Endothelial cell of umbilical vein (primary cell): ENCODE data around the gene UNC5C. TPM values are rescaled to one million over a fixed set of nuclear protein-coding genes. Genes with fewer than 3 reads are reported as not detected.

Experiments used
- BruUV-seq: library from RNA; stranded (reverse); fragments of 400-500 nt; replicated peaks from 2 replicates; lab custom pipeline; 2021; lab: Mats Ljungman, UMichigan
- CTCF ChIA-PET: fragments of 300-600, 350-600 bp; sonication (Branson Sonifier 250); formaldehyde crosslinking; loops from one replicate; lab custom pipeline; 2021; ENCODE audit warnings: antibody characterized with exemption, inconsistent platforms; lab: Charles Lee
- POLR2A ChIA-PET: fragments of 300-600, 350-600 bp; sonication (Branson Sonifier 250); formaldehyde crosslinking; loops from one replicate; lab custom pipeline; 2021; ENCODE audit warnings: antibody characterized with exemption, inconsistent platforms; lab: Charles Lee
- DNase-seq: peaks from one replicate; pipeline ENCODE4 v3.0.0-alpha.2; 2011; ENCODE audit warnings: low read depth, low spot score
- FAIRE-seq: peaks from 2 replicates; lab custom pipeline; 2011; peaks lifted over from hg19 to GRCh38; lab: Jason Lieb, UNC
- H2AFZ ChIP-seq: 2 replicates; pipeline ENCODE4 v1.6.0; 2012; ENCODE audit warnings: low read depth, low read length, control low read depth, inconsistent platforms
- H3K27ac ChIP-seq: 2 replicates; pipeline ENCODE4 v1.5.1; 2011; ENCODE audit warnings: low read depth, mild to moderate bottlenecking, control low read depth, low read length, moderate library complexity; ENCODE audit not compliant: insufficient read depth
- H3K27me3 ChIP-seq, 2 experiments: 2 replicates each; pipeline versions ENCODE4 v1.6.0 to v1.6.1; 2011; ENCODE audit warnings: low read length in 2 of 2, mixed read lengths in 1 of 2; ENCODE audit not compliant: control insufficient read depth in 2 of 2, insufficient read depth in 2 of 2
- H3K36me3 ChIP-seq, 2 experiments: 2 replicates in 1 of 2; 3 replicates in 1 of 2; pipeline ENCODE4 v1.5.1; 2011; ENCODE audit warnings: low read length in 2 of 2, mild to moderate bottlenecking in 1 of 2, moderate library complexity in 1 of 2; ENCODE audit not compliant: control insufficient read depth in 2 of 2, insufficient read depth in 2 of 2; ENCODE audit errors: extremely low read depth in 1 of 2
- H3K4me1 ChIP-seq: 3 replicates; pipeline ENCODE4 v1.5.1; 2011; ENCODE audit warnings: mild to moderate bottlenecking, low read length; ENCODE audit not compliant: control insufficient read depth, insufficient read depth; ENCODE audit errors: extremely low read depth
- H3K4me2 ChIP-seq: 2 replicates; pipeline ENCODE4 v1.6.1; 2011; ENCODE audit warnings: low read length, control low read depth, mixed read lengths; ENCODE audit not compliant: insufficient read depth
- H3K4me3 ChIP-seq, 3 experiments: fragments of 200-600 bp in 1 of 3; sonication (generic), shearing (Covaris generic) in 1 of 3; replicated peaks in 1 of 3; 2 replicates each; pipeline ENCODE4 v1.5.1; 2011 to 2016; ENCODE audit warnings: control low read depth in 3 of 3, low read length in 3 of 3, mild to moderate bottlenecking in 2 of 3, inconsistent platforms in 1 of 3, low read depth in 1 of 3, moderate library complexity in 1 of 3; ENCODE audit not compliant: insufficient read depth in 1 of 3
- H3K79me2 ChIP-seq: 2 replicates; pipeline ENCODE4 v1.6.0; 2012; ENCODE audit warnings: low read length, inconsistent platforms; ENCODE audit not compliant: control insufficient read depth, insufficient read depth
- H3K9ac ChIP-seq: replicated peaks from 2 replicates; pipeline ENCODE3; 2011; ENCODE audit warnings: low read length, control low read depth; ENCODE audit not compliant: insufficient read depth; ENCODE audit errors: extremely low read depth
- H3K9me1 ChIP-seq: replicated peaks from 3 replicates; pipeline ENCODE4 v1.6.0; 2011; ENCODE audit warnings: mild to moderate bottlenecking, low read length; ENCODE audit not compliant: control insufficient read depth, insufficient read depth; ENCODE audit errors: extremely low read depth
- H3K9me3 ChIP-seq: replicated peaks from 2 replicates; pipeline ENCODE4 v1.5.1; 2012; ENCODE audit warnings: low read length, inconsistent platforms; ENCODE audit not compliant: control insufficient read depth, insufficient read depth
- H4K20me1 ChIP-seq: replicated peaks from 2 replicates; pipeline ENCODE3; 2011; ENCODE audit warnings: mild to moderate bottlenecking, low read length; ENCODE audit not compliant: control insufficient read depth, insufficient read depth; ENCODE audit errors: extremely low read depth
- FOS ChIP-seq: IDR thresholded peaks from 2 replicates; pipeline ENCODE4 v1.6.1; 2011; ENCODE audit warnings: mild to moderate bottlenecking, low read length, moderate library complexity, borderline replicate concordance; ENCODE audit not compliant: insufficient read depth
- GATA2 ChIP-seq: IDR thresholded peaks from 2 replicates; pipeline ENCODE4 v1.7.0; 2011; ENCODE audit warnings: low read depth, mild to moderate bottlenecking, moderate library complexity, mixed read lengths, low read length; ENCODE audit not compliant: insufficient read length, insufficient read depth
- JUN ChIP-seq: IDR thresholded peaks from 2 replicates; pipeline ENCODE4 v1.6.1; 2011; ENCODE audit warnings: borderline replicate concordance, low read depth; ENCODE audit not compliant: insufficient read length, insufficient read depth
- MYC ChIP-seq: IDR thresholded peaks from one replicate; pipeline ENCODE4 v1.6.1; 2011; ENCODE audit warnings: mild to moderate bottlenecking, low read depth, low read length
- POLR2A ChIP-seq: IDR thresholded peaks from 2 replicates; pipeline ENCODE4 v1.6.1; 2012; ENCODE audit warnings: low read depth, mild to moderate bottlenecking, control low read depth, low read length
- POLR2AphosphoS5 ChIP-seq: IDR thresholded peaks from 2 replicates; pipeline ENCODE4 v1.6.1; 2012; ENCODE audit warnings: low read depth, mild to moderate bottlenecking, control low read depth, low read length, moderate library complexity; ENCODE audit not compliant: insufficient read depth
- dilution Hi-C: fragments of 300-500 bp; cut with MboI; formaldehyde crosslinking; loops from one replicate; pipeline ENCODE4 v1.15.0; 2019; ENCODE audit warnings: low sequenced_read_pairs; ENCODE audit not compliant: extremely low pct_ligation_motif_present
- intact Hi-C: fragments of 100-400 bp; cut with micrococcal nuclease; formaldehyde crosslinking; loops from one replicate; pipeline ENCODE4 v1.10.0; 2022
- polyA plus RNA-seq, 4 experiments: library from polyadenylated mRNA; depleted of rRNA in 3 of 4; stranded (reverse) in 3 of 4; unstranded in 1 of 4; fragments of >200 nt; gene quantifications; 2 replicates each; pipeline versions ENCODE4 v1.2.1 to v1.2.3, GENCODE V29; 2011 to 2012; ENCODE audit warnings: missing spikeins in 1 of 4
- total RNA-seq: library from RNA; stranded (reverse); gene quantifications from 2 replicates; pipeline ENCODE4 v1.2.3, GENCODE V29; 2021
- TF ChIP-seq, protein P1 (sequence below), 2 donors: IDR thresholded peaks; 1 replicate in 1 of 2; 2 replicates in 1 of 2; pipeline ENCODE4 v1.5.1; 2011; ENCODE audit warnings: low read length in 2 of 2, mild to moderate bottlenecking in 2 of 2, moderate library complexity in 2 of 2, control low read depth in 1 of 2, inconsistent platforms in 1 of 2, low read depth in 1 of 2; ENCODE audit not compliant: insufficient read depth in 1 of 2; ENCODE audit errors: extremely low read depth in 1 of 2
- TF ChIP-seq, protein P2 (sequence below): IDR thresholded peaks from 2 replicates; pipeline ENCODE4 v1.6.1; 2011; ENCODE audit not compliant: insufficient read depth, insufficient read length

Gene UNC5C
- total and polyA plus RNA-seq, 2 donors (not counting 3 experiments of a cell fraction or from before 2014, with no cell fraction given) = 0.44 to 0.53 TPM

DNA sequence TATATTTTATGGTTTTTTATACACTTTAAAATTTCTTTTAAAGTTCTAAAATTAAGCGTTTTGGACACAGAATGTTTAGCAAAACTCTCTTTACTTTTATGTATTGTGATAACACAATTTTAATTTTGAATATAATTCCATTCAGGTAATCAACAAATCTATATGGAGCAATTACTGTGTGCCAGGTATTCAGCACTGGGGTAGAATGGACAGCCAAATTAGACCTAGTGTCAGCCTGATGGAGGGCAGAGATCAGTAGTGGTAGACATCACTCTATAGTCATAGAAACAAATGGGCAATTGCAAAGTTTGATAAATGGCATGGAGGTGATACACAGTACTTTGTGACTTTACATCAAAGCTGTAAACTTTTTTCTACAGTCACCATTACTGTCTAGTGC lies 41.8 kb upstream of the UNC5C start:
- POLR2A ChIA-PET = no interaction called here
- H3K9ac ChIP-seq = no peak overlapping the region
- no peak overlapping the region for H3K27ac ChIP-seq
- intact Hi-C loops = no loop called here
- no peaks in the 10 kb centered on the region for H4K20me1 ChIP-seq
- no peak overlapping the region for H3K4me2 ChIP-seq
- dilution Hi-C loops = no loop called here
- TF ChIP-seq GATA2 = no peak
- TF ChIP-seq, protein P1, sequence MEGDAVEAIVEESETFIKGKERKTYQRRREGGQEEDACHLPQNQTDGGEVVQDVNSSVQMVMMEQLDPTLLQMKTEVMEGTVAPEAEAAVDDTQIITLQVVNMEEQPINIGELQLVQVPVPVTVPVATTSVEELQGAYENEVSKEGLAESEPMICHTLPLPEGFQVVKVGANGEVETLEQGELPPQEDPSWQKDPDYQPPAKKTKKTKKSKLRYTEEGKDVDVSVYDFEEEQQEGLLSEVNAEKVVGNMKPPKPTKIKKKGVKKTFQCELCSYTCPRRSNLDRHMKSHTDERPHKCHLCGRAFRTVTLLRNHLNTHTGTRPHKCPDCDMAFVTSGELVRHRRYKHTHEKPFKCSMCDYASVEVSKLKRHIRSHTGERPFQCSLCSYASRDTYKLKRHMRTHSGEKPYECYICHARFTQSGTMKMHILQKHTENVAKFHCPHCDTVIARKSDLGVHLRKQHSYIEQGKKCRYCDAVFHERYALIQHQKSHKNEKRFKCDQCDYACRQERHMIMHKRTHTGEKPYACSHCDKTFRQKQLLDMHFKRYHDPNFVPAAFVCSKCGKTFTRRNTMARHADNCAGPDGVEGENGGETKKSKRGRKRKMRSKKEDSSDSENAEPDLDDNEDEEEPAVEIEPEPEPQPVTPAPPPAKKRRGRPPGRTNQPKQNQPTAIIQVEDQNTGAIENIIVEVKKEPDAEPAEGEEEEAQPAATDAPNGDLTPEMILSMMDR (IDR thresholded peaks at IDR 0.05; ENCODE audit: extremely low read depth in 1 of 2, insufficient read depth in 1 of 2, low read depth in 1 of 2, low read length in 2 of 2) = no peak
- TF ChIP-seq FOS = no peak
- no peak for TF ChIP-seq POLR2AphosphoS5
- no peak for TF ChIP-seq JUN
- TF ChIP-seq, protein P2, sequence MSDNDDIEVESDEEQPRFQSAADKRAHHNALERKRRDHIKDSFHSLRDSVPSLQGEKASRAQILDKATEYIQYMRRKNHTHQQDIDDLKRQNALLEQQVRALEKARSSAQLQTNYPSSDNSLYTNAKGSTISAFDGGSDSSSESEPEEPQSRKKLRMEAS = no peak
- TF ChIP-seq POLR2A = no peak
- no peak for TF ChIP-seq MYC
- no peaks in the 10 kb centered on the region for H3K9me1 ChIP-seq
- H3K4me1 ChIP-seq = no peaks in the 10 kb centered on the region
- CTCF ChIA-PET = interaction anchor here (1.2 kb wide), 1 partner anchor 11 kb away, joined by 4 read pairs; no protein-coding TSS in a partner anchor
- DNase-seq (no peak), FAIRE-seq (no peak)
- no peak overlapping the region for H3K4me3 ChIP-seq
- H3K9me3 ChIP-seq = no peaks in the 10 kb centered on the region
- no peak overlapping the region for H2AFZ ChIP-seq
- H3K36me3 ChIP-seq = no peaks in the 10 kb centered on the region
- BruUV-seq = no TSS peak
- no peaks in the 10 kb centered on the region for H3K79me2 ChIP-seq
- H3K27me3 ChIP-seq = no peaks in the 10 kb centered on the region
